Adrenal gland (tissue), 5 donors: ENCODE results near the gene CCDC54.
"Not testable (repeated sequence)": the region's sequence is repeated elsewhere in the genome, so short reads cannot be mapped to it uniquely, and the experiment has no call there.

ENCODE experiments used
- POLR2A ChIP-seq, 2 donors: fragments of 450-650 bp; IDR thresholded peaks; one replicate each; pipeline ENCODE4 v1.6.1; 2017; ENCODE audit warnings: antibody characterized with exemption in 2 of 2, mild to moderate bottlenecking in 2 of 2, moderate library complexity in 1 of 2
- TF ChIP-seq, protein P1 (sequence below), 6 experiments: fragments of 450-650 bp in 4 of 6; fragments of 200-600 bp in 2 of 6; sonication (generic) in 1 of 6; IDR thresholded peaks; 1 replicate in 5 of 6; 2 replicates in 1 of 6; pipeline versions ENCODE4 v1.5.1 to v1.8.0; 2016 to 2021; ENCODE audit warnings: antibody characterized with exemption in 6 of 6, mild to moderate bottlenecking in 2 of 6, moderate library complexity in 1 of 6
- donor health status: DM: no; HTN: no; CAD: no.

DNA sequence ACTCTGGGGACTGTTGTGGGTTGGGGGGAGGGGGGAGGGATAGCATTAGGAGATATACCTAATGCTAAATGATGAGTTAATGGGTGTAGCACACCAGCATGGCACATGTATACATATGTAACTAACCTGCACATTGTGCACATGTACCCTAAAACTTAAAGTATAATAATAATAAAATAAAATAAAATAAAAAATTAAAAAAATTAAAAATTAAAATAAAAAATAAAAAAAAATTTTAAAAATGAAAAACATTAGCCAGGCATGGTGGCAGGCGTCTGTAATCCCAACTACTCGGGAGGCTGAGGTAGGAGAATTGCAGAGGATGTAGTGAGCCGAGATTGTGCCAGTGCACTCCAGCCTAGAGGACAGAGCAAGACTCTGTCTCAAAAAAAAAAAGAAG lies 37.5 kb upstream of the CCDC54 start:
- TF ChIP-seq, protein P1, sequence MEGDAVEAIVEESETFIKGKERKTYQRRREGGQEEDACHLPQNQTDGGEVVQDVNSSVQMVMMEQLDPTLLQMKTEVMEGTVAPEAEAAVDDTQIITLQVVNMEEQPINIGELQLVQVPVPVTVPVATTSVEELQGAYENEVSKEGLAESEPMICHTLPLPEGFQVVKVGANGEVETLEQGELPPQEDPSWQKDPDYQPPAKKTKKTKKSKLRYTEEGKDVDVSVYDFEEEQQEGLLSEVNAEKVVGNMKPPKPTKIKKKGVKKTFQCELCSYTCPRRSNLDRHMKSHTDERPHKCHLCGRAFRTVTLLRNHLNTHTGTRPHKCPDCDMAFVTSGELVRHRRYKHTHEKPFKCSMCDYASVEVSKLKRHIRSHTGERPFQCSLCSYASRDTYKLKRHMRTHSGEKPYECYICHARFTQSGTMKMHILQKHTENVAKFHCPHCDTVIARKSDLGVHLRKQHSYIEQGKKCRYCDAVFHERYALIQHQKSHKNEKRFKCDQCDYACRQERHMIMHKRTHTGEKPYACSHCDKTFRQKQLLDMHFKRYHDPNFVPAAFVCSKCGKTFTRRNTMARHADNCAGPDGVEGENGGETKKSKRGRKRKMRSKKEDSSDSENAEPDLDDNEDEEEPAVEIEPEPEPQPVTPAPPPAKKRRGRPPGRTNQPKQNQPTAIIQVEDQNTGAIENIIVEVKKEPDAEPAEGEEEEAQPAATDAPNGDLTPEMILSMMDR (IDR thresholded peaks at IDR 0.05) = not testable (repeated sequence)
- not testable (repeated sequence) for TF ChIP-seq POLR2A (IDR thresholded peaks at IDR 0.05)
